GM18505 (cell line): Measurements from ENCODE around the gene SUSD6.
"Not testable (repeated sequence)": the region's sequence is repeated elsewhere in the genome, so short reads cannot be mapped to it uniquely, and the experiment has no call there.

Experiments
- ATAC-seq: cut with Tn5 transposase; IDR thresholded peaks from one replicate; pipeline ENCODE4 v1.9.1; 2021; ENCODE audit not compliant: unreplicated experiment
- POLR2A ChIP-seq: IDR thresholded peaks from 4 replicates; pipeline ENCODE4 v1.6.1; 2011; ENCODE audit warnings: borderline replicate concordance; ENCODE audit not compliant: insufficient read depth, insufficient read length; ENCODE audit errors: extremely low read depth

Gene SUSD6

GRCh38 chr14:69636718-69637480 is 25.5 kb downstream of the SUSD6 start:
- no peak for TF ChIP-seq POLR2A
- ATAC-seq: no peak

GRCh38 chr14:69637503-69638031 is 26.2 kb downstream of the SUSD6 start:
- no peak for TF ChIP-seq POLR2A
- no peak for ATAC-seq

- no peak for TF ChIP-seq POLR2A
- no peak for ATAC-seq
These were observed 29.5 kb downstream of the SUSD6 start for GRCh38 chr14:69640931-69641330.

GRCh38 chr14:69642212-69642793 is 30.9 kb downstream of the SUSD6 start:
- not testable (repeated sequence) for ATAC-seq

- no peak for ATAC-seq
These were observed 32.2 kb downstream of the SUSD6 start for GRCh38 chr14:69643430-69644200.

GRCh38 chr14:69644814-69645213 is 33.4 kb downstream of the SUSD6 start:
- no peak for ATAC-seq
- no peak for TF ChIP-seq POLR2A

More at GRCh38 chr14:69643430-69644200, 32.2 kb downstream of the SUSD6 start:
- no peak for TF ChIP-seq POLR2A

GRCh38 chr14:69647213-69647612 is 35.8 kb downstream of the SUSD6 start:
- ATAC-seq: no peak
- TF ChIP-seq POLR2A: no peak

- ATAC-seq: not testable (repeated sequence)
These were observed 36.2 kb downstream of the SUSD6 start for GRCh38 chr14:69647642-69648041.

- no peak for ATAC-seq
- TF ChIP-seq POLR2A: no peak
These were observed 37.4 kb downstream of the SUSD6 start for GRCh38 chr14:69648480-69649451.

GRCh38 chr14:69650948-69651369 is 39.6 kb downstream of the SUSD6 start:
- no peak for ATAC-seq

GRCh38 chr14:69651664-69652063 is 40.3 kb downstream of the SUSD6 start:
- no peak for ATAC-seq
- TF ChIP-seq POLR2A: no peak

More at GRCh38 chr14:69650948-69651369, 39.6 kb downstream of the SUSD6 start:
- TF ChIP-seq POLR2A: no peak

GRCh38 chr14:69652942-69653684 is 41.7 kb downstream of the SUSD6 start:
- ATAC-seq: no peak
- no peak for TF ChIP-seq POLR2A

GRCh38 chr14:69654116-69654515 is 42.7 kb downstream of the SUSD6 start:
- ATAC-seq: no peak
- no peak for TF ChIP-seq POLR2A
